Neural crest cell (in vitro differentiated cells): ENCODE data around the gene CRAMP1. TPM values are rescaled to one million over a fixed set of nuclear protein-coding genes. Genes with fewer than 3 reads are reported as not detected.

Experiments used
- DNase-seq: peaks from one replicate; pipeline ENCODE4 v3.0.0; 2021; ENCODE audit warnings: low read depth, mixed read lengths, low spot score
- H3K27ac Mint-ChIP-seq: one replicate; pipeline ENCODE4 v1.8.0; 2021; ENCODE audit warnings: mild to moderate bottlenecking, mixed read lengths; ENCODE audit not compliant: unreplicated experiment
- H3K27me3 Mint-ChIP-seq: 2 replicates; pipeline ENCODE4 v1.8.0; 2021; ENCODE audit warnings: low read depth, mild to moderate bottlenecking, mixed read lengths
- H3K36me3 Mint-ChIP-seq: 2 replicates; pipeline ENCODE4 v1.8.0; 2021; ENCODE audit warnings: low read depth, mild to moderate bottlenecking, mixed read lengths
- H3K4me1 Mint-ChIP-seq: 2 replicates; pipeline ENCODE4 v1.8.0; 2021; ENCODE audit warnings: mixed read lengths
- H3K4me3 Mint-ChIP-seq: one replicate; pipeline ENCODE4 v1.8.0; 2021; ENCODE audit warnings: mild to moderate bottlenecking, mixed read lengths
- H3K9me3 Mint-ChIP-seq: 2 replicates; pipeline ENCODE4 v1.8.0; 2021; ENCODE audit warnings: mixed read lengths
- CTCF ChIP-seq: fragments of 200-600 bp; sonication (generic); conservative IDR thresholded peaks from 2 replicates; pipeline ENCODE4 v1.5.0; 2021; ENCODE audit warnings: antibody characterized with exemption, mild to moderate bottlenecking
- total RNA-seq: library from RNA; stranded (reverse); gene quantifications from 2 replicates; pipeline ENCODE4 v1.2.1, GENCODE V29; 2021

Gene CRAMP1
- total RNA-seq, 1 donor from 2014 or later, result 38.3 TPM

GRCh38 chr16:1681032-1681431, 68.9 kb downstream of the CRAMP1 start:
- peak; percentile 32 for DNase-seq
- Mint-ChIP-seq H3K4me1 (peaks cover 37% of the 10 kb centered on the region), H3K4me3 (peak overlapping the region; percentile 94), H3K27me3 (no peaks in the 10 kb centered on the region), H3K27ac (peak overlapping the region; percentile 78), H3K36me3 (peaks cover 2% of the 10 kb centered on the region), H3K9me3 (no peaks in the 10 kb centered on the region)
- TF ChIP-seq CTCF, result no peak

GRCh38 chr16:1687427-1688316, 75.5 kb downstream of the CRAMP1 start:
- DNase-seq, result no peak
- H3K4me1 Mint-ChIP-seq, result peaks cover 6% of the 10 kb centered on the region
- H3K27ac Mint-ChIP-seq, result no peak overlapping the region
- H3K36me3 Mint-ChIP-seq, result peaks cover 12% of the 10 kb centered on the region
- H3K4me3 Mint-ChIP-seq, result no peak overlapping the region
- H3K9me3 Mint-ChIP-seq, result no peaks in the 10 kb centered on the region
- no peaks in the 10 kb centered on the region for H3K27me3 Mint-ChIP-seq
- no peak for TF ChIP-seq CTCF

GRCh38 chr16:1688807-1689560, 76.8 kb downstream of the CRAMP1 start:
- H3K36me3 Mint-ChIP-seq, result peaks cover 21% of the 10 kb centered on the region

GRCh38 chr16:1689853-1690252, 77.7 kb downstream of the CRAMP1 start:
- Mint-ChIP-seq H3K36me3 (peaks cover 26% of the 10 kb centered on the region), H3K27ac (no peak overlapping the region), H3K9me3 (no peaks in the 10 kb centered on the region), H3K4me3 (no peak overlapping the region), H3K27me3 (no peaks in the 10 kb centered on the region), H3K4me1 (no peaks in the 10 kb centered on the region)
- DNase-seq, result no peak
- no peak for TF ChIP-seq CTCF

More at GRCh38 chr16:1688807-1689560, 76.8 kb downstream of the CRAMP1 start:
- no peak for DNase-seq
- no peaks in the 10 kb centered on the region for H3K9me3 Mint-ChIP-seq
- no peaks in the 10 kb centered on the region for H3K4me1 Mint-ChIP-seq
- H3K27me3 Mint-ChIP-seq, result no peaks in the 10 kb centered on the region
- H3K27ac Mint-ChIP-seq, result peak overlapping the region; percentile 35
- no peak overlapping the region for H3K4me3 Mint-ChIP-seq
- no peak for TF ChIP-seq CTCF

GRCh38 chr16:1690810-1691209, 78.7 kb downstream of the CRAMP1 start:
- H3K4me1 Mint-ChIP-seq, result no peaks in the 10 kb centered on the region
- H3K27me3 Mint-ChIP-seq, result no peaks in the 10 kb centered on the region
- TF ChIP-seq CTCF, result no peak
- H3K27ac Mint-ChIP-seq, result no peak overlapping the region
- H3K36me3 Mint-ChIP-seq, result peaks cover 27% of the 10 kb centered on the region
- DNase-seq, result no peak
- H3K9me3 Mint-ChIP-seq, result no peaks in the 10 kb centered on the region
- peak overlapping the region; percentile 17 for H3K4me3 Mint-ChIP-seq
